Epidermal melanocyte (primary cell): ENCODE results near the gene BFSP2.
"Not testable (repeated sequence)": the region's sequence is repeated elsewhere in the genome, so short reads cannot be mapped to it uniquely, and the experiment has no call there.

Source experiments
- DNase-seq: peaks from one replicate; pipeline ENCODE4 v3.0.0; 2011; ENCODE audit warnings: low spot score; ENCODE audit not compliant: insufficient read length

Gene BFSP2

GRCh38 chr3:133455281-133455680 is 55.4 kb downstream of the BFSP2 start:
- DNase-seq, result no peak

DNA sequence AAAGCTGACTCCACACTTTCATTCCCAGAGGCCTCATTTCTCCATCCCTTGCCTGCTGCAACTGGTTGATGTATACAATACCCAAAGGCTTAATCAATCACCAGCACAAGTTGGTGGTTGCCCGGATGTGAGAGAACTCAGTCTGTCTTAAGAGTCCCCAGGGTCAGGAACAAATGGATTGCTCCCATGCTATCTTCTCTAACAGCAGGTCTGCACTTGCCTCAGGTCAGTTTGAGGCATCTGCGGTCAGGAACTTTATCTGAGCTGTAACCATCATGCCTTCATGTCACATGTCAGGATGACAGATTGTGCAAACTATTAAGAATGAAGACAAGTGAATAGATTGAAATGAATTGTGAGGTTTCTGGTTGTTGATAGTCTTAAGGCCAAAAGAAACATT is 56.1 kb downstream of the BFSP2 start:
- no peak for DNase-seq

DNA sequence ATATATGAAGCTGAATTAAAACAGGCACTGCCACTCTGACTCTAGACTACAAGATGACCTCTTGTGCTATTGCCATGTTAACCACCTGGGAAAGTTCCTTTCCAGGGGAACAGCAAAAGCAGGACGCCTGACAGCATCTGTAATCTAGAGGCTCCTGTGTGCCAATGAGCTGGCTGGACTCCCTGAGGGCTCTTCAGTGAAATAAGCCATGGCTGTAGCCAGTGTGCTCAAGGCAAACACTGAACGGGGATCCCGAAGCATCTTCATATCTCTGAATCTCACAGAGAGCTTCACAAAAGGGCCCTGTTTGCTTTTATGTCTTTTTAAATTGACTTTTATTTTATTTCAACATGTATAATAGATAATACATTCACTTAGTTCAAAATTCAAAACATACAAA is 57.2 kb downstream of the BFSP2 start:
- no peak for DNase-seq

- no peak for DNase-seq
Measured at GRCh38 chr3:133457465-133458067, 57.7 kb downstream of the BFSP2 start.

GRCh38 chr3:133459400-133459799 is 59.5 kb downstream of the BFSP2 start:
- DNase-seq, result no peak

DNA sequence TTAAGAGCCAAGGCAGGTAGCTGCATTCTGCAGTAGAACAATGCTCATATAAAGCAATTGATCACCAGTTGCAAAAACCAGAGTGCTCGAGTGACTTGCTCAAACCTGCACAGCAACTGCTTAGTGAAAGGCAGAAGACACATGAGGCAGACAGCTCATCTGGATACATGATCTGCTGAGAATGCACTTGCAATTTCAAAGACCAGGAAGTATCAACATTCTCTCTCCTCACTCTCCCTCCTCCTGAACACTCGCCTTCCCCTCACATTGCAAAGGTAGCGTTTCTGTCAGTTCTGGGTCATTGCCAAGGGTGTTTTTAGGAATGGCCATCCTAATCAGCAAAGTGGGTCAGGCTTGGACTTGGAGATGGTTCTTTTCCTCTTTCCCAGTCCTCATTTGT is 61.0 kb downstream of the BFSP2 start:
- DNase-seq, result no peak

DNA sequence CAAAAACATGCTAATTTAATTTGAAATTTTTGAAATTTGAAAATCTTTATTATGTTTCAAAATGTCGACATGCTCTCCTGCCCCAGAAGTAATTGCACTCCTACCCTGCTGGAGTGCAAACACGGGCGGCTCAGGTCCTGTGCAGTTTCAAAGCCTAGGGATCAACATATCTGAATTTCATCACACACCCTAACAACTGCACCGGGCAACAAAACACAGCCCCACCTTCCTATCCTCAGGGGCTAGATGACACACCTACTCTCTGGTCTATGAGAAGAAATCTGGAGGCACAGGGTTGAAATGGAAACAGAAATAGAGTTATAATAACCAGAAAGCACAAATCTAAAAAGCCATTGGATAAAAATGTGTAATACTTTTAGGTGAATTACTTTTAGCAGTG is 61.4 kb downstream of the BFSP2 start:
- DNase-seq, result no peak

- no peak for DNase-seq
Measured at GRCh38 chr3:133463347-133463860, 63.5 kb downstream of the BFSP2 start.

DNA sequence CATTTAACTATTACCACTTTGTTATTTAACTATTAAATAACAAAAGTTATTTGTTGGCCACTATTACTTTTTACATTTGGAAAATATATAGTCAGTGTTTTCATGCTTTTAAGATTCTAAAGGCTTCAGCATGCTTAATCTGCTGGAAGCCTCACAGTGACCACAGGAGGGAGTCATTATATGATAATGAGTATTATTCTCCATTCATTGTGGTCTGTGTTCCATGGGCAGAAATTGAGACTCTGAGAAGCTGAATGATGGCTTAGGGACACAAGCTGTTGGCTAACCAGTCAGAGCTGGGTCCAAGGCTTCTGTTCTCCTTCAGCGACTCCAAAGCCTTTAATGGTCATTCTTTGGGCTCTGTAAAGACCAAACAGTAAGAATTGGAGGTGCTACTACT is 64.7 kb downstream of the BFSP2 start:
- DNase-seq, result no peak

- no peak for DNase-seq
Measured at GRCh38 chr3:133466531-133467386, 66.9 kb downstream of the BFSP2 start.

GRCh38 chr3:133467780-133468179 is 67.9 kb downstream of the BFSP2 start:
- DNase-seq, result no peak

- no peak for DNase-seq
Measured at GRCh38 chr3:133468251-133468721, 68.4 kb downstream of the BFSP2 start.

DNA sequence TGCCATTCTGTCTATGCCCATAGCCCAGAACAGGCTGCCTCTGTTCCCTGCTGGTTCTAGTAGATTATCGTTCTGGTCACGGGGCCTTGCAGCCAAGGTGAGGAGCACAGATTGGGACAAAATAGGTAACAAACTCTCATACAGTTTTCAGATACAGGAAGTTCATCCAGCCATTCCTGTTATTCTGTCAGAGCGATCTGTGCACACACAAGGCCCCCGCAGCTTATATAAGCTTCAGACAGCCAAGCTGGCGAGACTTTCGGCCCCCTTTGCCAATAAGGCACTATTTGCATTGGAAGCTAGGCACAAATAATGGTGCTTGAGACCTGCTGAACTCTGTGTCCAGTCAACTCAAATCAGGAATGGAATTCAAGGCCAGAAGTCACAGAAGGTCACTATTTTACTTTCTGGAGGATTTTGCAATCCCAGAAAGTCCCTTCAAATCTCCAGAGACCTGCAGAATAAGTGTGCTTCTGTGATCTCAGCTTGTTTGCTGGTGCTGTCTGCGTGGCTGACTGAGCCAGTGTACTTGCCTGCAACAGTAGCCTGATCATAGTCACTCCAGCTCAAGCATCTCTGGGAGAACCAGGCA is 69.4 kb downstream of the BFSP2 start:
- no peak for DNase-seq

GRCh38 chr3:133472242-133472641 is 72.4 kb downstream of the BFSP2 start:
- no peak for DNase-seq

DNA sequence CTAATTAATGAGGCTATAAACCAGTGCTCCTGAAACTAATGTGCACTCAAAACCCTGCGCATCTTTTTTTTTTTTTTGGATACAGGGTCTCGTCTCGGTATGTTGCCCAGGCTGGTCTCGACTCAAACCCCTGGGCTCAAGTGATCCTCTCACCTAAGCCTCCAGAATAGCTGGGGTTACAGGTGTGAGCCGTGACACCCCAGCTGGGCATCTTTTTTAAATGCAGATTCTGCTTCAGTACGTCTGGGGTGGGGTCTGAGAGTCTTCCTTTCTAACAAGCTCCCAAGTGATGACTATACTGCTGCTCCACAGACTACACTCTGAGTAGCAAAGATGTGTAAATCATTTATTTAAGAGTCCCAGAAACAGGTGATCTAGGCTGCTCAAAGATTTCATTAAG is 73.0 kb downstream of the BFSP2 start:
- no peak for DNase-seq

DNA sequence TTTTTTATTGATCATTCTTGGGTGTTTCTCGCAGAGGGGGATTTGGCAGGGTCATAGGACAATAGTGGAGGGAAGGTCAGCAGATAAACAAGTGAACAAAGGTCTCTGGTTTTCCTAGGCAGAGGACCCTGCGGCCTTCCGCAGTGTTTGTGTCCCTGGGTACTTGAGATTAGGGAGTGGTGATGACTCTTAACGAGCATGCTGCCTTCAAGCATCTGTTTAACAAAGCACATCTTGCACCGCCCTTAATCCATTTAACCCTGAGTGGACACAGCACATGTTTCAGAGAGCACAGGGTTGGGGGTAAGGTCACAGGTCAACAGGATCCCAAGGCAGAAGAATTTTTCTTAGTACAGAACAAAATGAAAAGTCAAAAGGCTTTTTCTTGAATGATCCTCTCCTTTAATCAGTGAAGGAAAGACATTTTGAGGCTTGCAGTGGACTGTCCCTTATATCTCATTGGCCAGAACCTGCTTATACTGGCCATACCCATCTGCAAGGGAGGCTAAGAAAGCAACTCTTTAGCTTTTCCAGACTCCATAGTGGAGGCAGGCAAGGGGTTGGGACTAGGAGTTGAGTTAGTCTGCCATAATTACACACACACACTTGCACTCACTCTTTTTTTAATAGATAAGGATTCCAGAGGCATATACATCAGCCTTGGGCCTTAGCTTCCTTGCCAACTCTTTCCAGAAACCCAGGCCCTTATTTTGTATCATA is 73.8 kb downstream of the BFSP2 start:
- DNase-seq, result not testable (repeated sequence)

- no peak for DNase-seq
Measured at GRCh38 chr3:133474251-133474801, 74.5 kb downstream of the BFSP2 start.

- no peak for DNase-seq
Measured at GRCh38 chr3:133474817-133475216, 75.0 kb downstream of the BFSP2 start.

DNA sequence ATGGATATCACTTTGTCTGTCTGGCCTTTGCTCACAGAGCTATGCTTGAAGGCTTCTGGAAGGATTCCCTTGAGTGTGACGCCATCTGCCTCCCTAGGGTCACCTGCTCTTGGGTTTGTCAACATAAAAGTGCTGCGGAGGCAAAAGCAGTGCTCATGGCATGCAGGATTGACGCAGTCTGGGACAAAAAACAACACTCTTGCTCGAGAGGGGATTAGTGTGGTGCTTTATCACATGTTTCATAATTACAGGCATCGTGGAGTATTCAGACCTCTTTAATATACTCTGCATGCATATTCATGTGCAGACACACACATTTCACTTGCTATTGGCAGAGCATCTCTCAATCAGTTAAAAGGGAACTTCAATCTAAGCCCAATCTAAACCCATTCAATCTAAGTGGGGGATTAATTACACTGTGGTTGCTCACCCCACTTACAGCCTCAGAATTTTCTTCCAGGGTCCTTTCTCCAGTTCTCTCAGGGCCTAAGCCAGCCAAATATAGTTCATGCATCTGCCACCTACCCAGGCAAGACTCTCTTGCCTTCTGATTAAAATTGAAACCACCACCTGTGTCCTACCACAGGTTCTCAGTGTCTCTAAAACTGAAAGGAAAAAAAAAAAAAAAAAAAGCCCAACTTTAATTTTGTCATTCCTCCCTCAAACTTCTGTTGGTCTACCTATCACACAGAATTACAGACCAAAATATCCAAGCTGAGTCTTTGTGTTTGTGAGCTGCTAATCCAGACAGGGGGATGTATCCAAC is 75.6 kb downstream of the BFSP2 start:
- DNase-seq, result no peak

DNA sequence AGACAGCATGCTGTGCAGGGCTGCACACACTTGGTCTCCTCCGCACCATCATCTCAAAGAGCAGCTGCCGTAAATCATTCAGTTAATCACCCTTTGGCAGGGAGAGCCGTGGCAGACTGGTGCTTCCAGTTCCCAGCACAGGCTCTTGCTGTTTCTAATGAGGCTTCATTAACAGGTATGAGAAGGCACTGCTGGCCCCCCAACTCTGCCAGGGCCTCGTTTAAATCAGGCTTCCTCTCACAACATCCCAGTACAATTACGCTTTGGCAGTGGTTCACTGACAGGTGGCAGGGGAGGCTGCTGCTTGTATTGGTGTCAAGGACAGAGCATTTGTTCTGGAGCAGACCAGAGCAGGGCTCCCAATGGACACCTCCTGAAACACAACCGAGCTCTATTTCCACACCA is 77.1 kb downstream of the BFSP2 start:
- DNase-seq, result no peak

DNA sequence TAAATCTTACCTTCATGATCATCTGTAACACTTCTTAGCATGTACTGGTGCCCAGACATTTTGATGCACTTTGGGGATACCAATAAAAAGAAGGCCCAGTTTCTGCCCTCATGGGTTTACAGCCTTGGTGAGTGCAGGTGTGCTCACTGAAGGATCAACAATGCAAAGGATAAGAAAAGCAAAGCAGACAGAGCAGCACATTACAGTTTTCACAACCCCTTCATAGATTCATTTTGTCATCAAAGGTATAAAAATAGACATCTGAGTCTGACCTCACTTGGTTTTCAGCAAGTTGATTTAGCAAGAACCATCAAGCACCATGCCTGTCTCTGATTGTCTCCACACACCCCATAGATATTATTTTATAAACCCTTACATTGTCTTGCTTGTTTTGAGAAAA is 77.6 kb downstream of the BFSP2 start:
- no peak for DNase-seq
